ENCODE measurements around the gene KRTAP13-3.
A peak's percentile ranks its signal among the peaks of the same experiment; 100 is the strongest.

KRTAP13-3 gene

DNA sequence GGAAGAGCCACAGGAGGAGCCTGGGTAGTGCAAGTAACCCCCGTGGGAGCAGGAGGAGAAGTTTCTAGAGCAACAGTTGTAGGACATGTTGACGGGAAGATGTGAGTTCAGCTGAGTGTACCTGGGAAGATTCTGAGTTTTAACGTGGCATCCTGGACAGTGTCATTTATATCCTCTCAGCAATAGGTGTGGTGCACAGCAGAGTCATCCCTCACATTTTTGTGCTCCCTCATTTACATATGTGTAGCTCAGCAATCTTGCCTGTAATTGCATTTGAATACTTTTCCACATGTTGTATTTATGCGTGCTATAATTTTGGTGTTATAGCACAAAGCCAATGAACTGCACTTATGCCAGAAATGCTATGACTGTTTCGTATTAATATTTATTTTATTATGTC, at the start of gene KRTAP13-3:
Gene KRTAP13-3, minus strand, starts transcription at position 101 of the 400 bp plus-strand sequence. Its CDS starts 14 bp downstream, at position 87.
- DNase-seq (ENCODE audit: low read depth in 2 of 2) = no peak

DNA sequence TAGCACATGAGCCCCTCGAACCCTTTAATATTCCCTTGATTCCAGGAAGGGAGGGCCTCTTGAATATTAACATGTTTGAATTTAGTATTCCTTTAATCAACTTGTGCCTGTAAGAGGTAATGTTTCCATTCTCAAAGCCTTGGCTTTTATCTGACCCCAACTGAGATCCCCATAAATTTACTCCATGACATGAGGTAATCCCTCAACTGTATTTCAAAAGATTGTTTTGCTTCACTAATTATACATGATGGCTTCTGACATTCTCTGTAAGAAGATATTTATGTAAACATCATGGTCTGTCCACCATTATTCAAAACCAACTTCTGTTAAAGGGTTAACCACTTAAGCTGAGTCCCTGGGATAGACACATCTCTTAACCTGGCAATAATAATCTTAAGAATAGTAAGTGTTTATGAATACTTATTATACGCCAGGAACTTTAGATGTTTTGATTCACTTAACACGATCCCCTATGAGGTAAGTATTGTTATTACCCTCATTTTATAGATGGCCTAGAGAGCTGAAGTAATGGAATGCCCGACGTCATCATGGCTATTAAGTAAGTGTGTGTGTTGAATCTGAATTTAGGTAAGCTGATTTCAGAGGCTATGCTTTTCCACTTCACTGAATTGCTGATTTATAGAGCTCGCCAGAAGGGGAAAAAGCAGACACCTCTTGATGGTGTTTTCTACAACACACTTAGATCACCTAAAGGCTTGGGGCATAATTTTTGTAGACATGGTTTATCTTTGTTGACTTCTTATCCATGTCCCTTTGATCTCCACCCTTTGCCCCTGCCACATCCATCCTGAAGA, 43.4 kb upstream of the KRTAP13-3 start:
- DNase-seq (ENCODE audit: low read depth in 2 of 2) = no peak

DNA sequence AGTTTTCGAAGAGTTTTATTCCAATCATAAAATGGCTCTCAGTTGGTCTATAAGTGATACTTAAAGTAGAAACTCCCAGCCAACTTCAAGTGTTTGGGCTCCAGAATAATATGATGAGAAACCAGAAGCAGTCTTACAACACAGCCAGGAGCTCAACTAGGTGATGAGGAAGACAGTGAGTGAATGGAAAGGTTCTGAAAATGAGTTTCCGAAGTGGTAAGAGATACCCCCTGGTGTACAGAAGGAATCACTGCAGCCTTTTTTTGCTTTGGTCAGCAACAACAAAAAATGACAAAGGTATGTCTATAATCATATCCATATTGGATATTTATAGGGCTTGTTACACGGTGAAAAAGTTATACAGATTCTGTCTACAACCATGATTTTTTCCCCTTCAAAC, 38.0 kb upstream of the KRTAP13-3 start:
- no peak for DNase-seq (ENCODE audit: low read depth in 2 of 2)

- no peak for DNase-seq (ENCODE audit: low read depth in 2 of 2)
These were observed 22.8 kb upstream of the KRTAP13-3 start for GRCh38 chr21:30448514-30448913.

GRCh38 chr21:30447056-30447455, 21.3 kb upstream of the KRTAP13-3 start:
- no peak for DNase-seq (ENCODE audit: low read depth in 2 of 2)

DNA sequence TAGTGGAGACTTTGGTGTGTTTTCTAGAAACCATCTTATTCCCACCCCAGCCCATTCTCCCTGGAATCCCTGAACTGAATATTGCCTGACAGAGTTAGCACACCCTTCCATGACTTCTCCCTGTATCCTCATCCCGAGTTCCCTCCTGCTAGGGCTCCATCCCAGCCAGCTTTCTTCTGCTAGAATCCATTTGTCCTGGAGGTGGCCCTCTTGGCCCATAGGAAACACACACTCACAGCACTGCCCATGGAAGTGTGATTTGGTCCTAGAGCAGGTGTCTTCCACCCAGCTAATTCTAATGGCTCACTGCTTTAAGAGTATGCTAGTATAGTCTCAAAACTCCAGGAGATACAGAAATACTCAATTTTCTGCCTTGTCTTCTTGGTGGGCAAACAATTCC, 18.5 kb upstream of the KRTAP13-3 start:
- no peak for DNase-seq (ENCODE audit: low read depth in 2 of 2)

DNA sequence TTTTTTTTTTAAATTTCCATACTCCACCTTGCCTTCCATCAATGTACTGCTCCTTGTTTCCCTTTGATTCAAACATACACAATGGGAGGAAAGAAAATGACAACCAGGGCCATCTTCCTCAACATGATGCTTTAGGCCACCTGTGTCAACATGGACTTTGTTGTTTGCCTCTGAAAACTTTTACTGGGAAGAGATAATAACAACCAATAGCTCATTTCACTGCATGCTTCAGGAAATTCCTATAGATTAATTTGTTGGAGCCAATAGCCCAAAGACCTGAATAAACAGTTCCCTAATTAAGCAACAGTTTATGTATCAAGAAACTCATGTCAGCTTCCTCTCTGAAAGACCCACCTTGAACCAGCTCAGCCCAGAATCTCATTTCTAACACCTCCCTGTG, 17.5 kb upstream of the KRTAP13-3 start:
- no peak for DNase-seq (ENCODE audit: low read depth in 2 of 2)

GRCh38 chr21:30439975-30440374, 14.2 kb upstream of the KRTAP13-3 start, which contains the start of gene KRTAP15-1:
KRTAP15-1 (plus strand) TSS chr21:30440275; CDS start chr21:30440328, 53 bp downstream.
- no peak for DNase-seq (ENCODE audit: low read depth in 2 of 2)

DNA sequence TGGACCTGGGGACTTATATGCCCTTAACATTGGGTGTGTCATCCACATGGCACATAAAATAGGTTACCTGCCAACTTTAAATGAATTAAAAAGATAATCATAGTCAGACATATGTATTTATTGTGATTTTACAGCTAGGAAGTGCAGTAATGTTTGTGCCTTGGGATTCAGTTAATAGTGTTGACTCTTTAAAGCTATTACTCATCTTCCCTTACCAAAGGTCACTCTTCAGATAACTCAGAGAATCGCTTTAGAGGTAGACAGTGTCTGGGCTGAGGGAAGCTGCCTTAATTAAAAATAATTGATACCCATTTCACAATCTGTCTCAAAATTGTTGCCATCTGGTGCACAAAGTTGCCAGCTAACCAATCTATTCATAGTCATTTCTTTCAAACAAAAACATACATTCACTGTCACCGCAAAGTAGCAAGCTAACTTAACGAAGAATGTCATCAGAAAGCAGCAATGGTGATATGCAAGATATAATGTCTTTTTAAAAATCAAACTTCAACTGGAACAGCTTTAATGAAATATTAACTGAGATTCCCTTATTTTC, 11.4 kb upstream of the KRTAP13-3 start:
- no peak for DNase-seq (ENCODE audit: low read depth in 2 of 2)

DNA sequence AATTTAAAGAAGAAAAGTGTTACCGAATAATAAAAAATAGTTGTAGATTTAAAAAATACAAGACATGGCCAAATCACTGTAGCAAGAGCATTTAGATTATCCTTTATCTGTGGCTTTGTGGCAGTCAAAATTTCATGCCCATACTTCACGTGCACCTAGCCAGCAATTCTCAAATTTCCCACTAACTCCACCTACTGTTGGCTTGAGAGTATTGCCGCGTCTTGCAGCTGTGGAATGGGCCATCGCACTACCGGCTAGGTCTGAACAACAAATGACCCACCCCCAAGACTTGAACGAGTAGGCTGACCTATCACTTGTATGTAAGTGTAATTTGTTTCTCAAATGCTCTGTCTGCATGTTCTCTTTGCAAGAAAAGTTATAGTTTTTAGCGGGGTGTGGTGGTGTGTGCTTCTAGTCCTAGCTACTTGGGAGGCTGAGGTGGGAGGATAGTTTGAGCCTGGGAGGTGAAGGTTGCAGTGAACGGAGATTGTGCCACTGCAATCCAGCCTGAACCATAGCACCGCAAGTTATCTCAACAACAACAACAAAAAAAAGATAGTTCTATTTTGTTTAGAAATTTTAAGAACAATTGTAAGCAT, 8.4 kb upstream of the KRTAP13-3 start:
- DNase-seq (ENCODE audit: low read depth in 2 of 2) = no peak

GRCh38 chr21:30430170-30430655, 4.5 kb upstream of the KRTAP13-3 start, which contains the start of gene KRTAP13-4:
KRTAP13-4 (plus strand) TSS chr21:30430220; CDS start chr21:30430276, 56 bp downstream.
- DNase-seq (ENCODE audit: low read depth in 2 of 2) = no peak

GRCh38 chr21:30426731-30427130, 1.0 kb upstream of the KRTAP13-3 start:
- DNase-seq (ENCODE audit: low read depth in 2 of 2) = no peak

GRCh38 chr21:30415993-30416392, 9.7 kb downstream of the KRTAP13-3 start:
- DNase-seq (ENCODE audit: low read depth in 2 of 2) = no peak

DNA sequence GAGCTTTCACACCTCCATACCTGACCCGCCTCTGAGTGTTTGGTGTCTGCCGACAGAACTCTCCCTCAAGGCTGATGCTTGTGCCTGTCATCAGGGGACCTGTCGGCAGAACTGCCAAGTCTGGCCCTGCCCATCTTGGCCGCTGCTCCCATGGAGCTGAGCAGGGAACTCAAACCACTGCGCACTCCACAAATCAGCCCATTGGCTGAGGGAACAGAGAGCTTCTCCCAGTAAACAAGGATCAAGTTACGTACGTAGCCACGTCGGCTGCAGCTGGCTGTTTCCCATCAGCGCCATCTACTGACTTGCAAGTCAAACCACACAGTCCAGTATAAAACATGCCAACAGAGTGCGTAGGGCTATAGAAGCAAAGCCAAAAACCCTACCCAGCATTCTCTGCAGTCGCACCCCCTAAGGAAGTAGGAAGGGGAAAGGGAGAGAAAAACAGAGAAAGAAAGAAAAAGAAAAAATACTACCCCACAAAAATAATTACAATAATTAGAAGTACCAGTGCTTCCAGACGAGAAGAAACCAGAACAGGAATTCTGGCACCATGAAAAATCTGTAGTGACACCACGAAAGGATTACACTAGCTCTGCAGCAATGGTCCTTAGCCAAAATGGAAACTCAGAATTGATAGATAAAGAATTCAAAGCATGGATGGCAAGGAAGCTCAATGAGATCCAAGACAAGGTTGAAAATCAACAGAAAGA, 16.8 kb downstream of the KRTAP13-3 start:
- DNase-seq (ENCODE audit: low read depth in 2 of 2) = peak in 1 of 2 experiments; percentile 7

DNA sequence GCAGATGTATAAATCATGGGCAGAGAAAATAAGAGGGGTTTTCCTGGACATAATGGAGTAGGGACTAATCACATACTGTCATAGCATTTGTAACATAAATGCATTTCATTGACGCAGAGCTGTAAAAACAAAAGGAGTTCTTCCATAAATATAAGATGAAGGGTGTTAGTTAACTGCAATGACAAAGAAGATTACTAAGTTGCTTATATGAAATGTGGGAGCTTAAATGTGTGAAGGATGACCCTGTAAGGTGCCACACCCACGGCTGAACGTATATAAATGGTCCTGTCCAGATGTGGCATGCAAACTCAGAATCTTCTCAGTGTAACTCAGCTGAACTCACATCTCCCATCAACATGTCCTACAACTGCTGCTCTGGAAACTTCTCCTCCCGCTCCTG, 30.0 kb downstream of the KRTAP13-3 start, which contains the start of gene KRTAP13-1:
Gene KRTAP13-1, plus strand, starts transcription at position 301 of the 400 bp plus-strand sequence. Its CDS starts 56 bp downstream, at position 357.
- no peak for DNase-seq (ENCODE audit: low read depth in 2 of 2)

DNA sequence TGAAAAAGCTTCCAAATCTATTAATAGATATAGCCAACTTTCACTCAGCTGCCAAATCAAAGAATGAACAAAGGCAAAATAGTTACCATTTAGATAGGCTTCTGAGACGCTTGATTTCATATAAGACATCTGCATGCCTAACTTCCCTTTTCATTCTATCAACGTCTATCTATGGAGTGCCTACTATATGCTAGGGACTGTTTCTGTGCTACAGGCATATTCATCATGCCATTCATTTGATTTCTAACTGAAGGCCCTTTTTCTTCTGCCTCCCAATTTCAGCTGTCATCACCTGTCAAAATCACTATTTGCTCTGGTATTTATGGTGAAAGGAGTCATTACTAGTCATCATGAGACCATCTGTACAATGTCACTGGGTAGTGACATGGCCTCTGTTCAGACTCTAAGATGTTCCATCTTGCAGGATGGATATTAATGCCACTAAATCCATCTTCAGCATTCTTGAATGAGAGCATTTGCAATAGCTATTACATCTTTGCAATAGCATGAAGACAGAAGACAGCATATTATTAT, 34.2 kb downstream of the KRTAP13-3 start:
- no peak for DNase-seq (ENCODE audit: low read depth in 2 of 2)

DNA sequence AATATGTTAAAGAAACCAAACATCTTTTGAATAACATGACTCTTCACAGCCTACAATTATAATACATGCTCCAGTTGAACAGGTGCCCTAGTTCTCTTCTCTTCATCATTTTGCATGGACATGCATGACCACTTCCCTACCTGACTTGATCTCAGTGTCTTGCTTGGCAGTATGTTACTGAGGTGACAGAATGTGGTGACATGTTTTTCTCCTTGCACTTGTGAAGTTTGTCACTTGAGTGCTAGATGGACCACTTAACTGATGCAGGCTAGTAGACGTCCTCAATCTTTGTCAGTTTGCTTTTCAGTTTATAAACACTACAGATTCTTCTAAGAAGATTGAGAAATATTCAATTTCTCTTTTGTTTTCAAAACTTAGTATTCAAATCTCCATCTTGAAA, 43.5 kb downstream of the KRTAP13-3 start:
- no peak for DNase-seq (ENCODE audit: low read depth in 2 of 2)
